HepG2 (cell line): ENCODE measurements around the gene SUSD3. TPM values are rescaled to one million over a fixed set of nuclear protein-coding genes. Genes with fewer than 3 reads are reported as not detected.

Source experiments
- ATAC-seq: fragments of 200-7000 bp; cut with Tn5 transposase; 3 replicates; pipeline ENCODE4 v1.9.1; 2020; ENCODE audit warnings: mild to moderate bottlenecking, moderate library complexity
- BruUV-seq: library from RNA; stranded (reverse); fragments of 400-500 nt; replicated peaks from 2 replicates; lab custom pipeline; 2021; lab: Mats Ljungman, UMichigan
- CTCF ChIA-PET: fragments of 300-600 bp; formaldehyde crosslinking; extraction: SDS; loops from one replicate; lab custom pipeline; 2021; ENCODE audit warnings: low total read pairs, inconsistent platforms, low intra/inter-chr PET ratio; lab: Yijun Ruan, JAX
- POLR2A ChIA-PET: fragments of 350-600 bp; sonication (Branson Sonifier 250); formaldehyde crosslinking; loops from one replicate; lab custom pipeline; 2020; ENCODE audit warnings: antibody characterized with exemption, inconsistent platforms; lab: Yijun Ruan, JAX
- DNase-seq: peaks from one replicate; pipeline ENCODE4 v3.0.0-alpha.2; 2015; ENCODE audit warnings: low spot score
- FAIRE-seq: peaks from 3 replicates; lab custom pipeline; 2011; peaks lifted over from hg19 to GRCh38; lab: Jason Lieb, UNC
- H2AFZ ChIP-seq: one replicate; pipeline ENCODE4 v1.6.1; 2011; ENCODE audit warnings: low read length, inconsistent platforms
- H3K27ac ChIP-seq: fragments of 300-600 bp; 3 replicates; pipeline ENCODE4 v1.8.0; 2011; ENCODE audit warnings: mixed run types, mild to moderate bottlenecking, mixed read lengths, low read length, inconsistent platforms; ENCODE audit not compliant: insufficient read depth; ENCODE audit errors: extremely low read length
- H3K27me3 ChIP-seq, 2 experiments: fragments of 200-600 bp in 1 of 2; 2 replicates in 1 of 2; 3 replicates in 1 of 2; pipeline versions ENCODE4 v1.6.0 to v1.8.0; 2011; ENCODE audit warnings: low read length in 2 of 2, mild to moderate bottlenecking in 2 of 2, moderate library complexity in 2 of 2, inconsistent platforms in 1 of 2; ENCODE audit not compliant: insufficient read depth in 2 of 2, control insufficient read depth in 1 of 2
- H3K36me3 ChIP-seq, 2 experiments: fragments of 200-600 bp in 1 of 2; replicated peaks in 1 of 2; 2 replicates in 1 of 2; 3 replicates in 1 of 2; pipeline versions ENCODE4 v1.5.1 to v1.8.0; 2011; ENCODE audit warnings: low read length in 2 of 2, inconsistent platforms in 1 of 2; ENCODE audit not compliant: insufficient read depth in 2 of 2, control insufficient read depth in 1 of 2
- H3K4me1 ChIP-seq: 2 replicates; pipeline ENCODE4 v1.5.1; 2012; ENCODE audit warnings: low read length, inconsistent platforms; ENCODE audit not compliant: insufficient read depth
- H3K4me2 ChIP-seq: 2 replicates; pipeline ENCODE4 v1.6.0; 2011; ENCODE audit warnings: low read depth, low read length, inconsistent platforms
- H3K4me3 ChIP-seq, 3 experiments: fragments of 200-600 bp in 1 of 3; sonication (generic), shearing (Covaris generic) in 1 of 3; replicated peaks in 1 of 3; 2 replicates each; pipeline ENCODE4 v1.5.1; 2011 to 2016; ENCODE audit warnings: low read length in 3 of 3, inconsistent platforms in 2 of 3, low read depth in 2 of 3, mild to moderate bottlenecking in 2 of 3, control low read depth in 1 of 3, mixed read lengths in 1 of 3; ENCODE audit not compliant: insufficient read depth in 1 of 3
- H3K79me2 ChIP-seq: one replicate; pipeline ENCODE4 v1.6.1; 2011; ENCODE audit warnings: low read length, inconsistent platforms; ENCODE audit not compliant: insufficient read depth
- H3K9ac ChIP-seq: 2 replicates; pipeline ENCODE4 v1.6.0; 2011; ENCODE audit warnings: mild to moderate bottlenecking, low read depth, low read length, inconsistent platforms; ENCODE audit not compliant: insufficient read depth
- H3K9me3 ChIP-seq: 2 replicates; pipeline ENCODE4 v1.5.1; 2012; ENCODE audit warnings: mild to moderate bottlenecking, low read length
- H4K20me1 ChIP-seq: 2 replicates; pipeline ENCODE4 v1.6.0; 2011; ENCODE audit warnings: inconsistent platforms, mild to moderate bottlenecking, low read length, moderate library complexity; ENCODE audit not compliant: insufficient read depth
- CREM ChIP-seq, 2 experiments: sonication (generic) in 1 of 2; formaldehyde crosslinking in 1 of 2; IDR thresholded peaks; 2 replicates each; pipeline versions ENCODE4 v1.4.0 to v1.6.1; 2016 to 2020; ENCODE audit warnings: antibody characterized with exemption in 1 of 2, mild to moderate bottlenecking in 1 of 2, missing genetic modification reagents in 1 of 2
- DMAP1 ChIP-seq: IDR thresholded peaks from 2 replicates; pipeline ENCODE4 v1.6.1; 2016
- MAFK ChIP-seq, 2 experiments: IDR thresholded peaks in 1 of 2; conservative IDR thresholded peaks in 1 of 2; 2 replicates each; pipeline ENCODE4 v1.6.1; 2011; ENCODE audit warnings: improper control_type of control experiment in 2 of 2, low read length in 2 of 2
- RFXANK ChIP-seq: IDR thresholded peaks from 2 replicates; pipeline ENCODE4 v1.6.1; 2016
- SOX6 ChIP-seq, 2 experiments: fragments of 450-650 bp in 1 of 2; sonication (generic) in 1 of 2; formaldehyde crosslinking in 1 of 2; IDR thresholded peaks; 2 replicates each; pipeline versions ENCODE4 v1.4.0 to v1.6.1; 2017 to 2020; ENCODE audit warnings: antibody characterized with exemption in 1 of 2, mild to moderate bottlenecking in 1 of 2, missing genetic modification reagents in 1 of 2
- TBX3 ChIP-seq: fragments of 450-650 bp; IDR thresholded peaks from 2 replicates; pipeline ENCODE4 v1.6.1; 2017; ENCODE audit warnings: antibody characterized with exemption, mild to moderate bottlenecking, inconsistent platforms, borderline replicate concordance
- TEAD2 ChIP-seq: sonication (generic); formaldehyde crosslinking; IDR thresholded peaks from 2 replicates; pipeline ENCODE4 v1.9.0; 2021; ENCODE audit warnings: missing genetic modification reagents
- USF2 ChIP-seq, 2 experiments: sonication (generic) in 1 of 2; formaldehyde crosslinking in 1 of 2; IDR thresholded peaks; 2 replicates each; pipeline versions ENCODE4 v1.5.1 to v1.6.1; 2011 to 2020; ENCODE audit warnings: borderline replicate concordance in 1 of 2, low read depth in 1 of 2, low read length in 1 of 2, mild to moderate bottlenecking in 1 of 2, missing genetic modification reagents in 1 of 2, moderate library complexity in 1 of 2
- ZBTB25 ChIP-seq: IDR thresholded peaks from 2 replicates; pipeline ENCODE4 v1.6.1; 2018; ENCODE audit warnings: missing genetic modification reagents
- ZNF224 ChIP-seq: sonication (generic); formaldehyde crosslinking; IDR thresholded peaks from 2 replicates; pipeline ENCODE4 v1.5.0; 2020; ENCODE audit warnings: mild to moderate bottlenecking, missing genetic modification reagents
- ZNF574 ChIP-seq: sonication (generic); formaldehyde crosslinking; IDR thresholded peaks from 2 replicates; pipeline ENCODE4 v1.4.0; 2020; ENCODE audit warnings: missing genetic modification reagents
- ZNF781 ChIP-seq: sonication (generic); formaldehyde crosslinking; IDR thresholded peaks from 2 replicates; pipeline ENCODE4 v1.5.1; 2020; ENCODE audit warnings: borderline replicate concordance, mild to moderate bottlenecking, missing genetic modification reagents; ENCODE audit errors: not compliant biosample characterization
- ZNF792 ChIP-seq: IDR thresholded peaks from 2 replicates; pipeline ENCODE4 v1.6.1; 2016
- WGBS: methylation state at CpG from one replicate; pipeline ENCODE4 v1.1.6; 2017; ENCODE audit warnings: low lambda C conversion rate; 5-methylcytosine and 5-hydroxymethylcytosine counted together
- in situ Hi-C: cut with HindIII; loops from 2 replicates; pipeline ENCODE4 v1.10.0; 2017; ENCODE audit warnings: low pct_unique_long_range_greater_than_20kb; ENCODE audit not compliant: extremely low pct_ligation_motif_present
- intact Hi-C: fragments of 100-400 bp; cut with micrococcal nuclease; formaldehyde crosslinking; loops from one replicate; pipeline ENCODE4 v1.10.0; 2022; ENCODE audit not compliant: unreplicated experiment
- polyA plus RNA-seq, 8 experiments: library from polyadenylated mRNA; depleted of rRNA in 3 of 8; stranded (reverse) in 7 of 8; unstranded in 1 of 8; fragments of >200 nt; fragmentation: Illumina TruSeq in 4 of 8; extraction: Trizol in 4 of 8; gene quantifications; 2 replicates each; pipeline versions ENCODE4 v1.2.1 to v1.2.3, GENCODE V29; 2011 to 2016; ENCODE audit warnings: low read depth in 4 of 8, missing spikeins in 1 of 8, mixed read lengths in 1 of 8; ENCODE audit not compliant: insufficient read depth in 1 of 8
- total RNA-seq, 5 experiments: library from RNA; depleted of rRNA; stranded (reverse); fragments of >200 nt; fragmentation: Illumina TruSeq; extraction: Trizol; gene quantifications; 2 replicates each; pipeline ENCODE4 v1.2.3, GENCODE V29; 2016; ENCODE audit warnings: low read depth in 1 of 5
- TF ChIP-seq, protein P1 (sequence below): sonication (generic); formaldehyde crosslinking; IDR thresholded peaks from 2 replicates; pipeline ENCODE4; 2020; ENCODE audit warnings: missing genetic modification reagents, mild to moderate bottlenecking, borderline replicate concordance

SUSD3 gene
- total and polyA plus RNA-seq, 2 of the 13 experiments (the other 11 are each of a cell fraction or from before 2014, with no cell fraction given) = 7.0 to 9.1 TPM

DNA sequence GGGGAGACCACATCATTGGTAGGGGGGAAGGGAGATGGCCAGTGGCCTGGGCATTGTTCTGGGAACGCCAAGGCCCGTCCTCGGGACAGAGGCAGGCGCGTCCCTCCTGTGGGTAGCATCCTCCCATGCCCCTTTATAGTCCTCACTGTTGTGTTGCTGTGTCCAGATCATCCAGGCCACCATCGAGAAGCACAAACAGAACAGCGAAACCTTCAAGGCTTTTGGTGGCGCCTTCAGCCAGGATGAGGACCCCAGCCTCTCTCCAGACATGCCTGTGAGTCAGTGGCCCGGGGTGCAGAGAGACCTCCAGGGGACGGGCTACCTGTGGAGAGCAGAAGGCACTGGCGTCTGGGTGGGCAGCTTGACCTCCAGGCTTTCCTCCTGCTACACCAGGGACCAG lies 38.4 kb upstream of the SUSD3 start:
- Histone ChIP-seq H3K4me1 (no peaks in the 10 kb centered on the region), H3K4me3 (no peak overlapping the region), H3K36me3 (no peaks in the 10 kb centered on the region), H3K27ac (no peak overlapping the region), H3K79me2 (no peaks in the 10 kb centered on the region), H3K4me2 (no peak overlapping the region), H3K9ac (no peak overlapping the region), H3K9me3 (no peaks in the 10 kb centered on the region), H4K20me1 (no peaks in the 10 kb centered on the region), H3K27me3 (no peaks in the 10 kb centered on the region), H2AFZ (no peak overlapping the region)
- DNase-seq (no peak), ATAC-seq (no peak), FAIRE-seq (no peak)
- POLR2A ChIA-PET = no interaction called here
- no peak for TF ChIP-seq TEAD2 (CRISPR knock-in tag)
- TF ChIP-seq TBX3 = no peak
- no peak for TF ChIP-seq USF2 (IDR thresholded peaks at IDR 0.05; ENCODE audit: low read depth, low read length)
- no peak for TF ChIP-seq USF2 (CRISPR knock-in tag; IDR thresholded peaks at IDR 0.05; ENCODE audit: borderline replicate concordance)
- no peak for TF ChIP-seq ZNF792 (CRISPR knock-in tag)
- TF ChIP-seq, protein P1, sequence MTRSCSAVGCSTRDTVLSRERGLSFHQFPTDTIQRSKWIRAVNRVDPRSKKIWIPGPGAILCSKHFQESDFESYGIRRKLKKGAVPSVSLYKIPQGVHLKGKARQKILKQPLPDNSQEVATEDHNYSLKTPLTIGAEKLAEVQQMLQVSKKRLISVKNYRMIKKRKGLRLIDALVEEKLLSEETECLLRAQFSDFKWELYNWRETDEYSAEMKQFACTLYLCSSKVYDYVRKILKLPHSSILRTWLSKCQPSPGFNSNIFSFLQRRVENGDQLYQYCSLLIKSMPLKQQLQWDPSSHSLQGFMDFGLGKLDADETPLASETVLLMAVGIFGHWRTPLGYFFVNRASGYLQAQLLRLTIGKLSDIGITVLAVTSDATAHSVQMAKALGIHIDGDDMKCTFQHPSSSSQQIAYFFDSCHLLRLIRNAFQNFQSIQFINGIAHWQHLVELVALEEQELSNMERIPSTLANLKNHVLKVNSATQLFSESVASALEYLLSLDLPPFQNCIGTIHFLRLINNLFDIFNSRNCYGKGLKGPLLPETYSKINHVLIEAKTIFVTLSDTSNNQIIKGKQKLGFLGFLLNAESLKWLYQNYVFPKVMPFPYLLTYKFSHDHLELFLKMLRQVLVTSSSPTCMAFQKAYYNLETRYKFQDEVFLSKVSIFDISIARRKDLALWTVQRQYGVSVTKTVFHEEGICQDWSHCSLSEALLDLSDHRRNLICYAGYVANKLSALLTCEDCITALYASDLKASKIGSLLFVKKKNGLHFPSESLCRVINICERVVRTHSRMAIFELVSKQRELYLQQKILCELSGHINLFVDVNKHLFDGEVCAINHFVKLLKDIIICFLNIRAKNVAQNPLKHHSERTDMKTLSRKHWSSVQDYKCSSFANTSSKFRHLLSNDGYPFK = no peak
- no peak for TF ChIP-seq DMAP1
- no peak for TF ChIP-seq ZNF224
- TF ChIP-seq ZNF781 (CRISPR knock-in tag) = no peak
- no peak for TF ChIP-seq ZNF574 (CRISPR knock-in tag)
- TF ChIP-seq RFXANK (CRISPR knock-in tag) = no peak
- TF ChIP-seq ZBTB25 (CRISPR knock-in tag) = no peak
- TF ChIP-seq SOX6 (IDR thresholded peaks at IDR 0.05) = no peak
- TF ChIP-seq SOX6 (CRISPR knock-in tag; IDR thresholded peaks at IDR 0.05) = no peak
- TF ChIP-seq MAFK (conservative IDR thresholded peaks at IDR 0.05 in 1 of 2, IDR thresholded peaks at IDR 0.05 in 1 of 2; ENCODE audit: low read length in 2 of 2) = no peak
- no peak for TF ChIP-seq CREM (IDR thresholded peaks at IDR 0.05)
- TF ChIP-seq CREM (CRISPR knock-in tag; IDR thresholded peaks at IDR 0.05) = no peak
- BruUV-seq = no TSS peak
- intact Hi-C loops = no loop called here
- CTCF ChIA-PET = no interaction called here
- in situ Hi-C loops = no loop called here
- WGBS = 47% methylated on average over 3 of the region's 11 CpGs
